Dermis microvascular lymphatic vessel endothelial cell (primary cell): Measurements from ENCODE around the gene HRAS. TPM values are rescaled to one million over a fixed set of nuclear protein-coding genes. Genes with fewer than 3 reads are reported as not detected.

Experiments used
- DNase-seq, 2 donors: peaks; one replicate each; pipeline versions ENCODE4 v3.0.0 to v3.0.0-alpha.2; 2010; ENCODE audit warnings: low read depth in 2 of 2
- total RNA-seq: library from RNA; depleted of rRNA; stranded (reverse); fragments of >200 nt; gene quantifications from 2 replicates; pipeline ENCODE4 v1.2.1, GENCODE V29; 2014

Gene HRAS
- total RNA-seq, 1 donor from 2014 or later: 50.6 TPM

DNA sequence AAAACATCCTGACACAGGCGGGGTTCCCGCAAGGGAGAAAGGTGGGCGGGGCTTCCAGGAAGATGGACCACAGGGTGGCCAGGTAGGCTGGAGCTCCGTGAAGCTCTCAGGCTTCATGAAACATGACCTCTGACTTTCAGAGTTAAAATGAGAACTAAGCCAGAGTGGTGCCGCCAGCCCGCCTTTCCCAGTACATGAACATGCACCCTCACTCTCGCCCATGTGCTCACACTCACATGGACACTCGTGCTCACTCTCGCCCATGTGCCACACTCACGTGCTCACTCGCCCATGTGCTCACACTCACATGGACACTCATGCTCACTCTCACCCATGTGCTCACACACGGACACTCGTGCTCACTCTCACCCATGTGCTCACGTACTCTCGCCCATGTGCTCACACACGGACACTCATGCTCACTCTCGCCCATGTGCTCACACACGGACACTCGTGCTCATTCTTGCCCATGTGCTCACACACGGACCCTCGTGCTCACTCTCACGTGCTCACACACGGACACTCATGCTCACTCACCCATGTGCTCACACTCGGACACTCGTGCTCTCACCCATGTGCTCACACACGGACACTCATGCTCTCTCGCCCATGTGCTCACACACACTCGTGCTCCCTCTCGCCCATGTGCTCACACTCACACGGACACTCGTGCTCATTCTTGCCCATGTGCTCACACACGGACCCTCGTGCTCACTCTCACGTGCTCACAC, 38.4 kb downstream of the HRAS start:
- no peak for DNase-seq

DNA sequence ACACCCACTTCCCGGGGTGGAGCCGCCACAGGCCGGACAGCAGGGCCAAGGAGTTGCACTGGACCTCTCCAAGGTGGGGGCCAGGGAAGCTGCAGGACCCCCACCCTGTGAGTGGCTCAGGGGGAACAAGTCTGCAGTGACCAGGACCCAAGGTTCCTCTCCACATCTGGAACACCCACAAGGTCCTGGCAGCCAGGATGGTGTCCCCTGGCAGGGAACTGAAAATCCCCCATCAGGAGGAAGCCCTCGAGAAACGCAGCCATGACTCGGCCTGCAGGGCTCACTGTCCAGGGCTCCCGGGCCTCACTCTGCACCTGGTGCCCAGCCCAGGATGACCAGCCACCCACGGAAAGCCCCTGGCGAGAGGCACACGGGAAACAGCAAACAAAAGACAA, 39.8 kb downstream of the HRAS start:
- DNase-seq: peak in 1 of 2 donors; percentile 50

GRCh38 chr11:494761-495536, 40.4 kb downstream of the HRAS start:
- DNase-seq: no peak

DNA sequence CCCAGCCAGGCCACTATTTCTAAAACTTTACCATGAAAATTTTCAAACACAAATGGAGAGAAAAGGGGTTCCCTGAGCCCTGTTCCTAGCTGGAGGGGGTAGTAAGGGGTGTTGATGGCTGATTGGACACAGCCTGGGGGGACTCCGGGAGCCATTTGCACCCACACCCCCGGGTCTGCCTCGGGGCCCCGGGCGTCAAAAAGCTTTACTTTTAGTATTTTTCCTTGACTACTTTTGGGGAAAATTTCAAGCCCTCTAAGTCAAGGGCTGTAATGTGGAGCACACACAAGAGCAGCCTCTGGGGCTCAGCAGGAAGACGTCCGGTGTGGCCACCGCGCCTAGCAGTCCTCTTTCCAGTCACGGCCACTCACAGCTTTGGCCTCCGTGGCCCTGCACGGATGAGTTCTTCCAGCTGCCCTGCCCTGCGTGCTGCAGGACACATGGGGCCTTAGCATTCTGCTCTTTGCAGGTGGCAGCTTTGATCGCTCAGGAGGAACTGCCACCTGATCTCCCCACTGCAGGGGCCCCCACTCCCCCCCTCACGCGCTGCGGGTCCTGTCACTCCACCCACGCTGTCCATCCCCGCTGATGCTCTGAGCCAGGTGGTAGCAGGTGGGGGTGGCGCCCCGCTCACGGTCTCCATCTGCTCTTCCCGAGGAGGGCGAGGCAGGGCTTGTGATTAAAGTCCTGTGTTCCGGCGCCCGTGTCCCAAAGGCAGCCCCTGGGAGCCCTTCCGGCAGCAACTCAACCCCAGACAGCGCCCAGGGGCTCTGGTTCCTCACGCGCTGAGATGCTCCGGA, 42.7 kb downstream of the HRAS start:
- DNase-seq: no peak

DNA sequence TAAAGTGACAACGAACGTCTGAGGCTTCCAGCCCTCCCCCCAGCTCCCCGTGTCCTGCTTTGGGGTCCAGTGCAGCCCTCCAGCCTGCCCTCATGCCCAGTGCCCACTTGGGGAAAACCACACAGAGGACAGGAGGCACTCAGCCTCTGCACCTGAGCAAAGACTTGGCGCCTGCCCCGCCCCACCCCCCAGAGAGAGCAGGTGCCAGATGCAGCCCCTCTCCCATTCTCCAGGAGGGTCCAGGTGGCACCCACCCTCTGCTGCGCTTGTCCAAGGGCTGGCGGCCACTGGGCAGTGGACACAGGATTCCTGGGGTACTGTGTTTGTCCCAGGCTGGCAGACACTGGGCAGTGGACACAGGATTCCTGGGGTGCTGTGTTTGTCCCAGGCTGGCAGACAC, 44.0 kb downstream of the HRAS start:
- DNase-seq: no peak

GRCh38 chr11:490930-491260, 44.5 kb downstream of the HRAS start:
- no peak for DNase-seq

DNA sequence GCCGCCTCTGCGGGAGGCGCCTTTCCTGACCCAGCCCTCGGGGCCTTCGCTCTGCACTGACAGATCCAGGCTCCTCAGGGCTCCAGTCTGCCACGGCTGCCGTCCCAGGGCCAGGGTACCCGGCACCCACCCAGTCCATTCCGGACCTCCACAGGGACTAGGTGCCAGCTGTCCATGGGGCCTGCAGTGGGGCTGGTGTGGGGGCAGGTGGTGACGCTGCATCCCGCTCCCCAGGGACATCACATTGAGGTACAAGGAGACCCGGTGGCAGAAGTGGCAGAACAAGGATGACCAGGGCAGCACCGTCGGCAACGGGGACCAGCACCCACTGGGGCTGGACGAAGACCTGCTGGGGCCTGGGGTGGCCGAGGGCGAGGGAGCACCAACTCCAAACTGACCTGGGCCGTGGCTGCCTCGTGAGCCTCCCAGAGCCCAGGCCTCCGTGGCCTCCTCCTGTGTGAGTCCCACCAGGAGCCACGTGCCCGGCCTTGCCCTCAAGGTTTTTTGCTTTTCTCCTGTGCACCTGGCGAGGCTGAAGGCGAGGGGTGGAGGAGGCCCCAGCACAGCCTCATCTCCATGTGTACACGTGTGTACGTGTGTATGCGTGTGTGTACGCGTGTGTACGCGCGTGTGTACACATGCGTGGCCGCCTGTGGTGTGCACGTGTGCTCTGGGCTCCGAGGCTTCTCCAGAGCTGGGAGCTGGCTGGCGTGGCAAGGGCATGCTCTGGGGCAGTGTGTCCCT, 45.0 kb downstream of the HRAS start:
- no peak for DNase-seq

- no peak for DNase-seq
These were observed 45.7 kb downstream of the HRAS start for GRCh38 chr11:489610-490185.

DNA sequence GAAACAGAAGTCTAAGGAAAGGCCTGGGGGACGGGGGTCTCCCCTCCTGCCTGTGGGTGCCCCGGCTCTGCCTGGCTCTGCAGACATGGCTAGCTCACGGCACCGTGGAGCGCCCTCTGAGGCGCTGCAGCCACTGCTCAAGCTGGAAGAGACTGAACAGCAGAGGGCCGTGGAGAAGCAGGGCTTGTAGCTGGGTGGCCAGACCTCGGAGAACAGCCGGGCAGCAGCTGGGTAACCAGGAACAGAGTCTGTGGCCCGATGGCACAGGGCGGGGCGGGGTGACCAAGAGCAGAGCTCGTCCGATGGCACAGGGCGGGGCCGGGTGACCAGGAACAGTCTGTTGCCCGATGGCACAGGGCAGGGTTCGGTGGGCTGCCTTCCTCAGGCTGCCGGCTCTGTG, 46.4 kb downstream of the HRAS start:
- no peak for DNase-seq

DNA sequence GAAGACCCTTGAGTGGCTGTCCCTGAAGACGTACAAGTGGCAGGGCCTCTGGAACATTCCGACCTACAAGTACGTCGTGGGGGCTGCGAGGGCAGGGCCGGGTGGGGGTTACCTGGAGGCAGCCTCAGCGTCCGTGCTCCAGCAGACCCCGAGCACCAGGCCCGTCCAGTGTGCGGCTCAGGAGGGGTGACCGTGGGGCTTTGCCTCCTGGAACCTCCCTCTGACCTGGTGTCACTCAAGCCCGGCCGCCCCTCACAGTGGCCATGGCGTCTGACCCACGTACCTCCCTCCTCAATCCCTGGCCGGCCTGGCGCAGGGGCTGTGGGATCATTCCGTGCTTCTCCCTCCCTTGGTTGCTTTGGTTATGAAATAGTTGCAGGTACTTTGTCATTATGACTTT, 46.8 kb downstream of the HRAS start:
- DNase-seq: no peak

GRCh38 chr11:488062-488461, 47.3 kb downstream of the HRAS start:
- no peak for DNase-seq

DNA sequence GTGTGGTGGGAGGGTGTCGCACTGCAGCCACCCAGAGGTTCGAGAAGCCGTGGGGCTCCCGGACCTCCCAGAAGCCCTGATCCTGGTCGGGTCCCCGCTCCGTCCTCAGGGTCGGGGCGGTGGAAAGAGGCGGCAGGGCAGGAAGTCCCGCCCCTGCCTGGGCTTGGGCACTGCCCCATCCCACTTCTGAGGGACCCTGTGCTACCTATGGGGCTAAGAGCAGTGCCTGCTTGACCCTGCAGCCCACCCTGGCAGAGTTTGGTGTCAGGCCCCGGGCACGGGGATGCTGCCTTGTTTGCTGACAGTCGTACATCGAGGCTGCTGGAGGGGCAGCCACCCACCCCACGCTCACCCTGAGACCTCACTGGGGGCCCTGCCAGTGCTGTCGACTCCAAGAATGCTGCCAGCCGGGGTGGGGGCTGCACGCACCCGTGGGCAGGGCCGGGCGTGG, 47.8 kb downstream of the HRAS start:
- no peak for DNase-seq

DNA sequence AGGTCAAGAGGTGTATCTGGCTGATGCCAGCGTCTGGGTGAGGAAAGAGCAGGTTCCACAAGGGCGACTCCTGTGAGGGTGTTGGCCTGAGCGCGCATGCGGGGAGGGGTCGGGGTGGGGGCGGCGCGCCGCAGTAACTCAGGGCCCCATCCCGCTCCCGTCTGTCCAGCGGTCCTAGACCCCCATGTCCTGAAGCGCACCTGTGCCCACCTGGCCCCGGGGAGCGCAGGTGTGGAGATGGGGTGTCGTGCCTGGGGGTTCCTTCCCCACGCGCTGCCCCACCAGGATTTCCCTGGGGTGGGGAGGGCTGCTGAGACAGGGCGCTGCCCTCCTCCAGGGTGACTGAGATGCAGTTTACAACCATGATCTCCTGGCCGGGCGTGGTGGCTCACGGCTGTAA, 49.2 kb downstream of the HRAS start:
- DNase-seq: no peak

- DNase-seq: no peak
These were observed 50.8 kb downstream of the HRAS start for GRCh38 chr11:484616-485015.

Other genes starting within 250 kb of the HRAS start
- gene PGGHG, start 246.4 kb downstream of the HRAS start, total RNA-seq: 6.7 and 13.9 TPM in 2 replicates
- not detected in 2 replicates for gene IFITM5, start 236.1 kb downstream of the HRAS start, total RNA-seq
- 23.1 and 91.9 TPM in 2 replicates for gene IFITM2, start 227.8 kb downstream of the HRAS start, total RNA-seq
- gene IFITM1, start 221.5 kb downstream of the HRAS start, total RNA-seq: 1.0 and 1.1 TPM in 2 replicates
- gene IFITM3, start 214.7 kb downstream of the HRAS start, total RNA-seq: 30.9 and 86.0 TPM in 2 replicates
- 0.51 and 0.89 TPM in 2 replicates for gene B4GALNT4, start 166.1 kb downstream of the HRAS start, total RNA-seq
- 0.38 and 0.39 TPM in 2 replicates for gene PKP3, start 141.4 kb downstream of the HRAS start, total RNA-seq
- 33.6 and 44.0 TPM in 2 replicates for gene SIGIRR, start 120.6 kb downstream of the HRAS start, total RNA-seq
- 1.4 and 2.7 TPM in 2 replicates for gene ANO9, start 93.6 kb downstream of the HRAS start, total RNA-seq
- 19.4 and 40.2 TPM in 2 replicates for gene PTDSS2, start 85.3 kb downstream of the HRAS start, total RNA-seq
- 210 and 302 TPM in 2 replicates for gene RNH1, start 28.3 kb downstream of the HRAS start, total RNA-seq
- gene LRRC56, start 2.0 kb upstream of the HRAS start, total RNA-seq: 0.26 and 0.51 TPM in 2 replicates
- gene LMNTD2, start 25.2 kb upstream of the HRAS start, total RNA-seq: 0.90 and 2.0 TPM in 2 replicates
- gene RASSF7, start 25.4 kb upstream of the HRAS start, total RNA-seq: 13.9 and 17.4 TPM in 2 replicates
- 16.8 and 23.8 TPM in 2 replicates for gene PHRF1, start 40.9 kb upstream of the HRAS start, total RNA-seq
- 6.7 and 16.2 TPM in 2 replicates for gene IRF7, start 80.4 kb upstream of the HRAS start, total RNA-seq
- gene CDHR5, start 89.4 kb upstream of the HRAS start, total RNA-seq: not detected in 2 replicates
- gene SCT, start 91.6 kb upstream of the HRAS start, total RNA-seq: not detected in 2 replicates
- under 0.01 TPM in 1 of 2 replicates, not detected in the other for gene DRD4, start 101.7 kb upstream of the HRAS start, total RNA-seq
- 30.9 and 37.6 TPM in 2 replicates for gene DEAF1, start 159.6 kb upstream of the HRAS start, total RNA-seq
- 7.6 and 15.3 TPM in 2 replicates for gene TMEM80, start 160.2 kb upstream of the HRAS start, total RNA-seq
- 2.7 and 3.0 TPM in 2 replicates for gene EPS8L2, start 170.7 kb upstream of the HRAS start, total RNA-seq
- gene TALDO1, start 211.9 kb upstream of the HRAS start, total RNA-seq: 112 and 113 TPM in 2 replicates
- 19.3 and 32.4 TPM in 2 replicates for gene GATD1, start 241.9 kb upstream of the HRAS start, total RNA-seq